K562 (cell line): Measurements from ENCODE around the gene CDHR2.

Source experiments
- ARHGAP35 ChIP-seq: fragments of 450-650 bp; IDR thresholded peaks from 2 replicates; pipeline ENCODE4 v1.6.1; 2018; ENCODE audit not compliant: partially characterized antibody
- CEBPB ChIP-seq: fragments of 450-650 bp; IDR thresholded peaks from 2 replicates; pipeline ENCODE4 v1.6.1; 2016; ENCODE audit warnings: missing genetic modification characterization, missing compliant biosample characterization
- FOXP1 ChIP-seq: sonication (generic); formaldehyde crosslinking; IDR thresholded peaks from 2 replicates; pipeline ENCODE4 v1.8.0; 2022; ENCODE audit warnings: mild to moderate bottlenecking, missing genetic modification reagents
- HDAC2 ChIP-seq: fragments of 450-650 bp; IDR thresholded peaks from 2 replicates; pipeline ENCODE4 v1.6.1; 2016; ENCODE audit warnings: mild to moderate bottlenecking
- JUNB ChIP-seq: fragments of 450-650 bp; formaldehyde crosslinking; conservative IDR thresholded peaks from 2 replicates; pipeline ENCODE4 v1.4.0; 2020; ENCODE audit warnings: mild to moderate bottlenecking
- NBN ChIP-seq: fragments of 450-650 bp; IDR thresholded peaks from 2 replicates; pipeline ENCODE4 v1.6.1; 2016; ENCODE audit warnings: low read depth, mild to moderate bottlenecking
- NFE2 ChIP-seq: IDR thresholded peaks from 2 replicates; pipeline ENCODE4 v1.6.1; 2014; ENCODE audit warnings: antibody characterized with exemption, low read depth
- POLR2A ChIP-seq: fragments of 450-650 bp; conservative IDR thresholded peaks from 2 replicates; pipeline ENCODE4 v1.6.1; 2016
- SP2 ChIP-seq: IDR thresholded peaks from 2 replicates; pipeline ENCODE4 v1.6.1; 2011; ENCODE audit warnings: mild to moderate bottlenecking, low read depth, low read length, moderate library complexity; ENCODE audit not compliant: poor library complexity, severe bottlenecking; ENCODE audit errors: extremely low read depth
- TF ChIP-seq, protein P1 (sequence below): sonication (generic); formaldehyde crosslinking; IDR thresholded peaks from 2 replicates; pipeline ENCODE4 v1.8.1; 2022; ENCODE audit warnings: missing genetic modification reagents
- TF ChIP-seq, protein P2 (sequence below): IDR thresholded peaks from 3 replicates; pipeline ENCODE4 v1.6.1; 2011; ENCODE audit warnings: borderline replicate concordance, mild to moderate bottlenecking; ENCODE audit not compliant: insufficient read length, insufficient read depth
- TF ChIP-seq, protein P3 (sequence below): fragments of 450-650 bp; formaldehyde crosslinking; IDR thresholded peaks from 2 replicates; pipeline ENCODE4 v1.4.0; 2022; ENCODE audit warnings: missing genetic modification characterization
- TF ChIP-seq, protein P4 (sequence below), 3 experiments: IDR thresholded peaks in 2 of 3; conservative IDR thresholded peaks in 1 of 3; 2 replicates each; pipeline ENCODE4 v1.5.1; 2011 to 2012; ENCODE audit warnings: low read length in 3 of 3, mild to moderate bottlenecking in 3 of 3, control low read depth in 2 of 3, improper control_type of control experiment in 1 of 3, inconsistent platforms in 1 of 3, low read depth in 1 of 3, mixed read lengths in 1 of 3, moderate library complexity in 1 of 3; ENCODE audit not compliant: insufficient read depth in 2 of 3
- TF ChIP-seq, protein P5 (sequence below): fragments of 250-450 bp; sonication (Bioruptor Pico); IDR thresholded peaks from 2 replicates; pipeline ENCODE4 v1.4.0; 2020

DNA sequence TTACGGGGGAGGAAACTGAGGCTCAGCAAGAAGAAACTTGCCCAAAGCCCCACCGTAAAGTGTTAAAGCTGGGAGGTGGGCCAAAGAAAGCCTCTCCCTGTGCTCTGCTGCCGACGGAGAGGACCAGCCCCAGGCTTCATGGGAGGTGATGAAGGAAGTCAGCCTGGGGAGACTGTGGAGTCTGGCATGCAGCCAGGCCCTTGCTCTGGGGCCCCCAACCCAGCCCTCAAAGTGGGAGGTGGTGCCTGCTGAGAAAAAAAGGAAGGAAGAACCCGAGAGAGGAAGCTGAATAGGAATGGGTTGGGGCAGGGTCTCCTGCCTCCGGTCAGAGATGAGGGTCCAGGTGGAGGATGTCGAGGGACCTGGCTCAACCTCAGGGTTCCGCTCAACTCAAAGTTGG lies 15.8 kb upstream of the CDHR2 start:
- TF ChIP-seq, protein P1, sequence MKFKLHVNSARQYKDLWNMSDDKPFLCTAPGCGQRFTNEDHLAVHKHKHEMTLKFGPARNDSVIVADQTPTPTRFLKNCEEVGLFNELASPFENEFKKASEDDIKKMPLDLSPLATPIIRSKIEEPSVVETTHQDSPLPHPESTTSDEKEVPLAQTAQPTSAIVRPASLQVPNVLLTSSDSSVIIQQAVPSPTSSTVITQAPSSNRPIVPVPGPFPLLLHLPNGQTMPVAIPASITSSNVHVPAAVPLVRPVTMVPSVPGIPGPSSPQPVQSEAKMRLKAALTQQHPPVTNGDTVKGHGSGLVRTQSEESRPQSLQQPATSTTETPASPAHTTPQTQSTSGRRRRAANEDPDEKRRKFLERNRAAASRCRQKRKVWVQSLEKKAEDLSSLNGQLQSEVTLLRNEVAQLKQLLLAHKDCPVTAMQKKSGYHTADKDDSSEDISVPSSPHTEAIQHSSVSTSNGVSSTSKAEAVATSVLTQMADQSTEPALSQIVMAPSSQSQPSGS (CRISPR knock-in tag), result no peak
- TF ChIP-seq HDAC2 (no peak), NFE2 (no peak), FOXP1 (CRISPR knock-in tag) (no peak), ARHGAP35 (no peak), CEBPB (tag) (no peak), SP2 (no peak), NBN (no peak), JUNB (CRISPR knock-in tag) (no peak), POLR2A (no peak)
- TF ChIP-seq, protein P2, sequence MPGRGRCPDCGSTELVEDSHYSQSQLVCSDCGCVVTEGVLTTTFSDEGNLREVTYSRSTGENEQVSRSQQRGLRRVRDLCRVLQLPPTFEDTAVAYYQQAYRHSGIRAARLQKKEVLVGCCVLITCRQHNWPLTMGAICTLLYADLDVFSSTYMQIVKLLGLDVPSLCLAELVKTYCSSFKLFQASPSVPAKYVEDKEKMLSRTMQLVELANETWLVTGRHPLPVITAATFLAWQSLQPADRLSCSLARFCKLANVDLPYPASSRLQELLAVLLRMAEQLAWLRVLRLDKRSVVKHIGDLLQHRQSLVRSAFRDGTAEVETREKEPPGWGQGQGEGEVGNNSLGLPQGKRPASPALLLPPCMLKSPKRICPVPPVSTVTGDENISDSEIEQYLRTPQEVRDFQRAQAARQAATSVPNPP, result no peak
- TF ChIP-seq, protein P3, sequence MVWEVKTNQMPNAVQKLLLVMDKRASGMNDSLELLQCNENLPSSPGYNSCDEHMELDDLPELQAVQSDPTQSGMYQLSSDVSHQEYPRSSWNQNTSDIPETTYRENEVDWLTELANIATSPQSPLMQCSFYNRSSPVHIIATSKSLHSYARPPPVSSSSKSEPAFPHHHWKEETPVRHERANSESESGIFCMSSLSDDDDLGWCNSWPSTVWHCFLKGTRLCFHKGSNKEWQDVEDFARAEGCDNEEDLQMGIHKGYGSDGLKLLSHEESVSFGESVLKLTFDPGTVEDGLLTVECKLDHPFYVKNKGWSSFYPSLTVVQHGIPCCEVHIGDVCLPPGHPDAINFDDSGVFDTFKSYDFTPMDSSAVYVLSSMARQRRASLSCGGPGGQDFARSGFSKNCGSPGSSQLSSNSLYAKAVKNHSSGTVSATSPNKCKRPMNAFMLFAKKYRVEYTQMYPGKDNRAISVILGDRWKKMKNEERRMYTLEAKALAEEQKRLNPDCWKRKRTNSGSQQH (CRISPR knock-in tag), result no peak
- TF ChIP-seq, protein P4, sequence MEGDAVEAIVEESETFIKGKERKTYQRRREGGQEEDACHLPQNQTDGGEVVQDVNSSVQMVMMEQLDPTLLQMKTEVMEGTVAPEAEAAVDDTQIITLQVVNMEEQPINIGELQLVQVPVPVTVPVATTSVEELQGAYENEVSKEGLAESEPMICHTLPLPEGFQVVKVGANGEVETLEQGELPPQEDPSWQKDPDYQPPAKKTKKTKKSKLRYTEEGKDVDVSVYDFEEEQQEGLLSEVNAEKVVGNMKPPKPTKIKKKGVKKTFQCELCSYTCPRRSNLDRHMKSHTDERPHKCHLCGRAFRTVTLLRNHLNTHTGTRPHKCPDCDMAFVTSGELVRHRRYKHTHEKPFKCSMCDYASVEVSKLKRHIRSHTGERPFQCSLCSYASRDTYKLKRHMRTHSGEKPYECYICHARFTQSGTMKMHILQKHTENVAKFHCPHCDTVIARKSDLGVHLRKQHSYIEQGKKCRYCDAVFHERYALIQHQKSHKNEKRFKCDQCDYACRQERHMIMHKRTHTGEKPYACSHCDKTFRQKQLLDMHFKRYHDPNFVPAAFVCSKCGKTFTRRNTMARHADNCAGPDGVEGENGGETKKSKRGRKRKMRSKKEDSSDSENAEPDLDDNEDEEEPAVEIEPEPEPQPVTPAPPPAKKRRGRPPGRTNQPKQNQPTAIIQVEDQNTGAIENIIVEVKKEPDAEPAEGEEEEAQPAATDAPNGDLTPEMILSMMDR (IDR thresholded peaks at IDR 0.05 in 2 of 3, conservative IDR thresholded peaks at IDR 0.05 in 1 of 3; ENCODE audit: insufficient read depth in 2 of 3, low read depth in 1 of 3, low read length in 3 of 3), result no peak
- TF ChIP-seq, protein P5, sequence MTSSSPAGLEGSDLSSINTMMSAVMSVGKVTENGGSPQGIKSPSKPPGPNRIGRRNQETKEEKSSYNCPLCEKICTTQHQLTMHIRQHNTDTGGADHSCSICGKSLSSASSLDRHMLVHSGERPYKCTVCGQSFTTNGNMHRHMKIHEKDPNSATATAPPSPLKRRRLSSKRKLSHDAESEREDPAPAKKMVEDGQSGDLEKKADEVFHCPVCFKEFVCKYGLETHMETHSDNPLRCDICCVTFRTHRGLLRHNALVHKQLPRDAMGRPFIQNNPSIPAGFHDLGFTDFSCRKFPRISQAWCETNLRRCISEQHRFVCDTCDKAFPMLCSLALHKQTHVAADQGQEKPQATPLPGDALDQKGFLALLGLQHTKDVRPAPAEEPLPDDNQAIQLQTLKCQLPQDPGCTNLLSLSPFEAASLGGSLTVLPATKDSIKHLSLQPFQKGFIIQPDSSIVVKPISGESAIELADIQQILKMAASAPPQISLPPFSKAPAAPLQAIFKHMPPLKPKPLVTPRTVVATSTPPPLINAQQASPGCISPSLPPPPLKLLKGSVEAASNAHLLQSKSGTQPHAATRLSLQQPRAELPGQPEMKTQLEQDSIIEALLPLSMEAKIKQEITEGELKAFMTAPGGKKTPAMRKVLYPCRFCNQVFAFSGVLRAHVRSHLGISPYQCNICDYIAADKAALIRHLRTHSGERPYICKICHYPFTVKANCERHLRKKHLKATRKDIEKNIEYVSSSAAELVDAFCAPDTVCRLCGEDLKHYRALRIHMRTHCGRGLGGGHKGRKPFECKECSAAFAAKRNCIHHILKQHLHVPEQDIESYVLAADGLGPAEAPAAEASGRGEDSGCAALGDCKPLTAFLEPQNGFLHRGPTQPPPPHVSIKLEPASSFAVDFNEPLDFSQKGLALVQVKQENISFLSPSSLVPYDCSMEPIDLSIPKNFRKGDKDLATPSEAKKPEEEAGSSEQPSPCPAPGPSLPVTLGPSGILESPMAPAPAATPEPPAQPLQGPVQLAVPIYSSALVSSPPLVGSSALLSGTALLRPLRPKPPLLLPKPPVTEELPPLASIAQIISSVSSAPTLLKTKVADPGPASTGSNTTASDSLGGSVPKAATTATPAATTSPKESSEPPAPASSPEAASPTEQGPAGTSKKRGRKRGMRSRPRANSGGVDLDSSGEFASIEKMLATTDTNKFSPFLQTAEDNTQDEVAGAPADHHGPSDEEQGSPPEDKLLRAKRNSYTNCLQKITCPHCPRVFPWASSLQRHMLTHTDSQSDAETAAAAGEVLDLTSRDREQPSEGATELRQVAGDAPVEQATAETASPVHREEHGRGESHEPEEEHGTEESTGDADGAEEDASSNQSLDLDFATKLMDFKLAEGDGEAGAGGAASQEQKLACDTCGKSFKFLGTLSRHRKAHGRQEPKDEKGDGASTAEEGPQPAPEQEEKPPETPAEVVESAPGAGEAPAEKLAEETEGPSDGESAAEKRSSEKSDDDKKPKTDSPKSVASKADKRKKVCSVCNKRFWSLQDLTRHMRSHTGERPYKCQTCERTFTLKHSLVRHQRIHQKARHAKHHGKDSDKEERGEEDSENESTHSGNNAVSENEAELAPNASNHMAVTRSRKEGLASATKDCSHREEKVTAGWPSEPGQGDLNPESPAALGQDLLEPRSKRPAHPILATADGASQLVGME (CRISPR knock-in tag), result no peak
